ENCODE results near the gene FUT3. TPM values are rescaled to one million over a fixed set of nuclear protein-coding genes. Genes with fewer than 3 reads are reported as not detected.

FUT3 gene
- total RNA-seq, 1 donor from 2014 or later = 0.25 TPM

Other genes with a start within 250 kb of the FUT3 start
- gene SAFB2, start 228.7 kb downstream of the FUT3 start, total RNA-seq = 32.9 TPM
- gene SAFB, start 228.4 kb downstream of the FUT3 start, total RNA-seq = 79.7 TPM
- 14.8 TPM for gene MICOS13, start 170.9 kb downstream of the FUT3 start, total RNA-seq
- 23.4 TPM for gene HSD11B1L, start 170.4 kb downstream of the FUT3 start, total RNA-seq
- gene RPL36, start 161.2 kb downstream of the FUT3 start, total RNA-seq = 201 TPM
- 37.4 TPM for gene LONP1, start 131.3 kb downstream of the FUT3 start, total RNA-seq
- 0.25 TPM for gene CATSPERD, start 130.8 kb downstream of the FUT3 start, total RNA-seq
- gene PRR22, start 66.7 kb downstream of the FUT3 start, total RNA-seq = 0.25 TPM
- 12.0 TPM for gene DUS3L, start 60.3 kb downstream of the FUT3 start, total RNA-seq
- 0.25 TPM for gene NRTN, start 46.4 kb downstream of the FUT3 start, total RNA-seq
- gene FUT6, start 11.7 kb downstream of the FUT3 start, total RNA-seq = not detected
- not detected for gene FUT5, start 19.1 kb upstream of the FUT3 start, total RNA-seq
- gene NDUFA11, start 52.3 kb upstream of the FUT3 start, total RNA-seq = 66.1 TPM
- 3.0 TPM for gene VMAC, start 53.4 kb upstream of the FUT3 start, total RNA-seq
- 5.7 TPM for gene CAPS, start 62.8 kb upstream of the FUT3 start, total RNA-seq
- 31.0 TPM for gene RANBP3, start 126.7 kb upstream of the FUT3 start, total RNA-seq